Measurements from ENCODE around the gene ABHD18.
"Not testable (repeated sequence)": the region's sequence is repeated elsewhere in the genome, so short reads cannot be mapped to it uniquely, and the experiment has no call there.

Gene ABHD18

DNA sequence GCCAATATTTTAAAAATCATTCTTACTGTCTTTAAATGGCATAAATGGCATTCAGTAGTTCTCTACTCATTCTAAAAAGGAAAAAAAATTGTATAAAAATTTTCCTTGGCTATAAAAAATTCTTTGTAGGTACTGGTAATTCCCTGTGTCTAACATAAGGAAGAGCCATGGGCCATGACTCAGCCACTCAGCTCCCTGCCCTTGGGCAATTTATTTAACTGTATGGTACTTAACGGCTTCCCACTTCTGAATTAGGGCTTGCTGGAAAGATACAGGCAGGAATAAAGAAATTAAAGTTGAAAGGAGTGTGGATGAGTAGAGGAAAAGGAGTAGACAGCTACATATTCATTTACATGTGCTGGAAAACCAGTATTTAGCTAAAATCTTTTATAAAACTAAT is 30.6 kb downstream of the ABHD18 start:
- DNase-seq = no peak

DNA sequence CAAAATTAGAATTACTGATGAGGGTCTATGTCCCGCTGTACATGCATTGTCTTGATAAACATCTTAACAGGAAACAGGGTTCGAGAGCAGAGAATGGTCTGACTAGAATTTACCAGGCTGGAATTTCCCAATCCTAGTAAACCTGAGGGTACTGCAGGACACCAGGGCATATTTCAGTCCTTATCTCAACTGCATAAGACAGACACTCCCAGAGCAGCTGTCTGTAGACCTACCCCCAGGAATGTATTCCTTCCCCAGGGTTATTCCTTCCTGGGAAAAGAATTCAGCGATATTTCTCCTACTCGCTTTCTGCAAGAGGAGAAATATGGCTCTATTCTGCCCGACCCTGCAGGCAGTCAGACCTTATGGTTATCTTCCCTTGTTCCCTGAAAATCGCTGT is 31.3 kb downstream of the ABHD18 start:
- not testable (repeated sequence) for DNase-seq

DNA sequence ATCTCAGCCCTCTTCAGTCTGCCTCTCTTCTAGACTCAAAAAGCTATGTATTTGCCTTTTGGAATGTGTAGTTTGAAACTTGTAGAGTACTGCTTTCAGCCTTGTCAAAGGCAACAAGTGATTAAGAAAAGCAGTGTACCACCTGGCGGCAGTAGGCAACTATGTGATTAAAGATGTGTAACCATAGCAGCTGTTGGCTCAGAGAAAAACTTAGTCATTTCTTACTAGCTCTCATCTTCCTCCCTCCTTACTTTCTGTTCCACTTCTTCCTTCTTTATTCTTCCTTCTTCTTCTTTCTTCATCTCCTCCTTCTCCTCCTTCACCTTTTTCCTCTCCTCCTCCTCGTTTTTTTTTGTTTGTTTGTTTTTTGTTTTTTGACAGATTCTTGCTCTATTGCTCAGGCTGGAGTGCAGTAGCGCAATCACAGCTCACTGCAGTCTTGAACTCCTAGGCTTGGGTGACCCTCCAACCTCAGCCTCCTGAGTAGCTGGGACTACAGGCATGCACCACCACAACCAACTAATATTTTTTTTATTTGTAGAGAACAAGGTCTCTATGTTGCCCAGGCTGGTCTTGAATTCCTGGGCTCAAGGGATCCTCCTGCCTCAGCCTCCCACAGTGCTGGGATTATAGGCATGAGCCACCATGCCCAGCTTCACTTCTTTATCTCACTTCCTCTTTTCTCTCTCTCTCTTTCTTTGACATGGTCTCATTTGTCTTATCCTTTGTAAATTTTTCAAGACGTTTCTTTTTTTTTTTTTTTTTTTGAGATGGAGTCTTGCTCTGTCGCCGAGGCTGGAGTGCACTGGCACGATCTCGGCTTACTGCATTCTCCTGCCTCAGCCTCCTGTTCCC is 32.6 kb downstream of the ABHD18 start:
- DNase-seq = no peak

- DNase-seq = no peak
Observed at GRCh38 chr4:128006592-128006991, 41.4 kb downstream of the ABHD18 start.

DNA sequence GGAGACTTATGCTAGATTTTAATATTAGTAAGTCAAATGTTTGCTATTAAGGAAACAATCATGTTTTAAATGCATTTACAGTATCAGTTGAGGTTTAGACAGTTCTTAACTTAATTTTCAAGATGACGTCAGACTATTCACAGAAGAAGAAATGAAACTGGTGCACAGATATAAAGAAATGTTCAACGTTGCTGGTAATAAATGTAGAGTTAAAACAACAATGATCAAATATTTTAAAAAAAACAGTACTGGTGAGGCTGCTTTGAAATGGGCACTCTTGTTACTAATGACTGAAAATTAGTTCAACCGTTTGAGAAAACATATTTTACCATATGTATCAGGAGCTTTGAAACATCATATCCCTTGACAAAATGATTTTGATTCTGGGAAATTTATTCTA is 44.2 kb downstream of the ABHD18 start:
- no peak for DNase-seq

DNA sequence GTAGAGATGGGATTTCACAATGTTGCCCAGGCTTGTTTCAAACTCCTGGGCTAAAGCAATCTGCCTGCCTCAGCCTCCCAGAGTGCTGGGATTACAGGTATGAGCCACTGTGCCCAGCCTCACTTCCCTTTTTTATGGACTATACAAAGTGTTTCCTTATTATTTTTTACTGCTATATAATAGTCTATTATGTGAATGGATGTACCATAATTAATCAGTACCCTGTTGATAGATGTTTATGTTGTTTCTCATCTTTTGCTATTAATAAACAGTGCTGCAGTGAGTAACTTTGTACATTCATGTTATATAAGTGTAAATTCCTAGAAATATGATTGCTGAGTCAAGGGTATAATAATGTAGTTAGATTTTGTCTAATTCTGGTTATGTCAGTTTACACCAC is 60.1 kb downstream of the ABHD18 start:
- DNase-seq = no peak

GRCh38 chr4:128029907-128030306 is 64.7 kb downstream of the ABHD18 start:
- no peak for DNase-seq

- DNase-seq = no peak
Observed at GRCh38 chr4:128031756-128032384, 66.7 kb downstream of the ABHD18 start.

DNA sequence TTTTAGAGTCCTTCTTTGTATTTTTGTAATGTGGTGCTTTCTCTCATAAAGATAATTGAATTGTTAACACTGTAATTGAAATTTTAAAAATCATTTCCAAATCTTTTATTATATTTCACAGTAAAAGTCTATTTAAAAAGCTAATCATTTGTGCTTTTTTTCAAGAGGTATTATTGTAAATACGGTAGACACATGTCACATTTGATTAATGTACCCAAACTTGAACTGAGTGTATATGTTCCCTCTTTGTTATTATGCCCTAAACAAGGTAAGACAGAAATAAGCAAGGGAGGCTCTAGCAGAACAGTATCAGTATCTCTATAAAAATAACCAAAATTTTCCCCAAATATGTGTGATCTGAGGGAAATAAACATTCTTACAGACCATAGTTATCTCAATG is 74.4 kb downstream of the ABHD18 start:
- DNase-seq = no peak

DNA sequence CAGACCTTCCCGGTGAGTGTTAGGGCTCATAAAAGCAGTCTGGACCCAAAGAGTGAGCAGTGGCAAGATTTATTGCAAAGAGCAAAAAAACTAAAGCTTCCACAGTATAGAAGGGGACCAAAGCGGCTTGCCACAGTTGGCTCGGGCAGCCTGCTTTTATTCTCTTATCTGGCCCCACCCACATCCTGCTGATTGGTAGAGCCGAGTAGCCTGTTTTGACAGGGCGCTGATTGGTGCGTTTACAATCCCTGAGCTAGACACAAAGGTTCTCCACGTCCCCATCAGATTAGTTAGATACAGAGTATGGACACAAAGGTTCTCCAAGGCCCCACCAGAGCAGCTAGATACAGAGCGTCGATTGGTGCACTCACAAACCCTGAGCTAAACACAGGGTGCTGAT is 81.8 kb downstream of the ABHD18 start:
- DNase-seq = not testable (repeated sequence)

DNA sequence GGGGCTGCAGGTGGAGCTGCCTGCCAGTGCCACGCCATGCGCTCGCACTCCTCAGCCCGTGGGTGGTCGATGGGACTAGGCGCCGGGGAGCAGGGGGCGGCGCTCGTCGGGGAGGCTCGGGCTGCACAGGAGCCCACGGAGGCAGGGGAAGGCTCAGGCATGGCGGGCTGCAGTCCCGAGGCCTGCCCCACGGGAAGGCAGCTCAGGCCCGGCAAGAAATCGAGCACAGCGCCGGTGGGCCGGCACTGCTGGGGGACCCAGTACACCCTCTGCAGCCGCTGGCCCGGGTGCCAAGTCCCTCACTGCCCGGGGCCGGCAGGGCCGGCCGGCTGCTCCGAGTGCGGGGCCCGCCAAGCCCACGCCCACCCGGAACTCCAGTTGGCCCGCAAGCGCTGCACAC is 82.3 kb downstream of the ABHD18 start:
- DNase-seq = not testable (repeated sequence)

DNA sequence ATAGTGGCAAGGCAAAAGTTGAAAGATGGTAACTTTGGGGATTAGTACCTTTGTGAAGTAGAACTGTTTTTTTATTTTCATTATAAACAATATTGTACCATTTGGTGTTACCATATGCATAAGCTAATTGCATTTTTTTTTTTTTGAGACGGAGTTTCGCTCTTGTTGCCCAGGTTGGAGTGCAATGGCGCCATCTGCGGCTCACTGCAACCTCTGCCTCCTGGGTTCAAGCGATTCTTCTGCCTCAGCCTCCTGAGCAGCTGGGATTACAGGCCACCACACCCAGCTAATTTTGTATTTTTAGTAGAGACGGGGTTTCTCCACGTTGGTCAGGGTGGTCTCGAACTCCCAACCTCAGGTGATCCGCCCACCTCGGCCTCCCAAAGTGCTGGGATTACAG is 86.0 kb downstream of the ABHD18 start:
- DNase-seq = not testable (repeated sequence)

DNA sequence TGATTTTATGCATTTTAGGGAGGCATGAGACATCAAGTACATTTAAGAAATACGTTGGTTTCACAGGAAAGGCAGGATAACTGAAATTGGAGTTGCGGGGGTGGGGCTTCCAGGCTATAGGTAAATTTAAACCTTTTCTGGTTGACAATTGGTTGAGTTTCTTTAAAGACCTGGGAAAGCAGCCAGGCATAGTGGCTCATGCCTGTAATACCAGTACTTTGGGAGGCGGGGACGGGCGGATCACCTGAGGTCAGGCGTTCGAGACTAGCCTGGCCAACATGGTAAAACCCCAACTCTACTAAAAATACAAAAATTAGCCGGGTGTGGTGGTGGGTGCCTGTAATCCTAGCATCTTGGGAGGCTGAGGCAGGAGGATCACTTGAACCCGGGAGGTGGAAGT is 89.7 kb downstream of the ABHD18 start:
- not testable (repeated sequence) for DNase-seq

DNA sequence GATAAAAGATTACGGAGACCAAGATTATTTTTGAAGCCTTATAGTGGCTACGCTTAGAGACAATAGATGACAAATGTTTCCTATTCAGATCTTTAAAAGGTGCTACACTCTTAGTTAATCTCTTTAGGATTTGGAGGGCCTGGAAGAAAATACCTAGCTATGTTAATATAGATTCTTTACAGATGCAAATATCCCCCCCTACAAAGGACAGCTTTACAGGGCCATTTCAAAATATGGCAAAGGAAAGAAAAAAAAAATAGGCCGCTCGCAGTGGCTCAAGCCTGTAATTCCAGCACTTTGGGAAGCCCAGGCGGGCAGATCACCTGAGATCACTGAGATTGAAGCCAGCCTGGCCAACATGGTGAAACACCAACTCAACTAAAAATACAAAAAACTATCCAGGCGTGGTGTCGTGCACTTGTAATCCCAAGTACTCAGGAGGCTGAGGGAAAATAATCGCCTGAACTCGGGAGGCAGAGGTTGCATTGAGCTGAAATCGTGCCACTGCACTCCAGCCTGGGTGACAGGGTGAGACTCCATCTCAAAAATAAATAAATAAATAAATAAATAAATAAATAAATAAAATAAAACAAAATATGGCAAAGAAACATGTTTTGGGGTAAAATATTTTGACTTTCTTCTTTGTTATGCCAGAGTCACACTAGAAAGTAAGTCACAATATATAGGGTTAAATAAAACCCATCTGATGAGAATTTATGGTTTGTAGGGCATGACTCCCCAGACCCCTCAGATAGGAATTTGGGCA is 90.4 kb downstream of the ABHD18 start:
- DNase-seq = not testable (repeated sequence)

DNA sequence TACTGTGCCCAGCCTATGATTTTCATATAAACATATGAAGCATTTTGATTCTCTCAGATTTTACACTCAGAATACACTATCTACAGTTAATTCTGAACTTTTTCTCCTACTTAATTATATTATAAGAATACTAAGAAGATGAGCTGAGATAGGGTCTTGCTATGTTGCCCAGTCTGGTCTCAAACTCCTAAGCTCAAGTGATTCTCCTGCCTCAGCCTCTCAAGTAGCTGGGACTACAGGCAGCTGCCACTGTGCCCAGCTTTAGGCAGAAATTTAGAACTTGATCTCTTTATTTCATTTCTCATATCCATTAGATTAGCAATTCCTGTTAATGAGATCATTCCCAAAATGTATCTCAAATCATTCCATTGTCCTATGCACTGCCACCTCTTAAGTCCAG is 91.2 kb downstream of the ABHD18 start:
- DNase-seq = no peak

GRCh38 chr4:128060121-128060698 is 95.0 kb downstream of the ABHD18 start:
- DNase-seq = no peak

DNA sequence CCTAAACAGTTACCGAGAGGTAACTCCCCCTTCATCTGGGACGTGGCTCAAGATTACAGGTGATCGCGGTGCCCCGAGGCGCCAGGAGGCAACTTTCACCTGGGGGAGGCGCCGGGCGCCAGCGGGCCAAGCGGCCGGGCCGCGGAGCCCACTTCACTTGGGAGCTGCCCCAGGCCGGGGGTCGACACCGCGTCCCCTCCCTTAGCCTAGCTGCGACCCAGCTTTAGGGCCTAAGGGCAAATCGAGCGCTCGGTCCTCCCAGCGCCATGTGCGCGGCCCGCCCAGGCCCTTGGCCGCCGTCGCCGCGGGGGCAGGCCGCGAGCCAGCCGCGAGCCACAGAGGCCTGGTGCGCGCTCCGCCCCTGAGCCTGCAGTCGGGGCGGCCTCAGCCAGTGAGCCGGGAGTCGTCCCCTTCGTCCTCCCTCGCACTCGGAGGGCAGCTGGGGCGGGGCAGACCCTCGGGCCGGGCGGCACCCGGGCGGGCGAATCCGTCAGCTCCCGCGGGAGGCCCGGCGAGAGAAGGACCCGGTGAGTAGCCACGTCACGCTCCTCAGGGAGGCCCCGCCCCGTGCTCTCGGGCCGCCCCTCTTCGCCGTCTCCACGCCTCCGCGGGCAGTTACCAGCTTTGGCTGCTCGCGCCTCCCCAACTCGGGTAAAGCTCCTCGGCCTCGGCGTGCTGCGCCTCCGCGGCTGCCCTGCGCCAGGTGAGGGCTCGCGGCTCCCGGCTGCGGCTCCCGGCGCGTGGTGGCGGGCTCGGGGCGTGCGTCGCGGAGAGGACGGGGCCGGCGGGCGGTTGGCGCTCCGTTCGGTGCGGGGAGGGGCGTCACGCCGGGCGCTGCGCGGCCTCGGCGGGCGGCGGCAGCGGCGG is 95.7 kb downstream of the ABHD18 start, which contains the start of gene LARP1B:
TSS of gene LARP1B (plus strand) at position 614 of the 867 bp plus-strand sequence. CDS start 13,640 bp downstream, outside the sequence.
- peak; percentile 95 for DNase-seq

DNA sequence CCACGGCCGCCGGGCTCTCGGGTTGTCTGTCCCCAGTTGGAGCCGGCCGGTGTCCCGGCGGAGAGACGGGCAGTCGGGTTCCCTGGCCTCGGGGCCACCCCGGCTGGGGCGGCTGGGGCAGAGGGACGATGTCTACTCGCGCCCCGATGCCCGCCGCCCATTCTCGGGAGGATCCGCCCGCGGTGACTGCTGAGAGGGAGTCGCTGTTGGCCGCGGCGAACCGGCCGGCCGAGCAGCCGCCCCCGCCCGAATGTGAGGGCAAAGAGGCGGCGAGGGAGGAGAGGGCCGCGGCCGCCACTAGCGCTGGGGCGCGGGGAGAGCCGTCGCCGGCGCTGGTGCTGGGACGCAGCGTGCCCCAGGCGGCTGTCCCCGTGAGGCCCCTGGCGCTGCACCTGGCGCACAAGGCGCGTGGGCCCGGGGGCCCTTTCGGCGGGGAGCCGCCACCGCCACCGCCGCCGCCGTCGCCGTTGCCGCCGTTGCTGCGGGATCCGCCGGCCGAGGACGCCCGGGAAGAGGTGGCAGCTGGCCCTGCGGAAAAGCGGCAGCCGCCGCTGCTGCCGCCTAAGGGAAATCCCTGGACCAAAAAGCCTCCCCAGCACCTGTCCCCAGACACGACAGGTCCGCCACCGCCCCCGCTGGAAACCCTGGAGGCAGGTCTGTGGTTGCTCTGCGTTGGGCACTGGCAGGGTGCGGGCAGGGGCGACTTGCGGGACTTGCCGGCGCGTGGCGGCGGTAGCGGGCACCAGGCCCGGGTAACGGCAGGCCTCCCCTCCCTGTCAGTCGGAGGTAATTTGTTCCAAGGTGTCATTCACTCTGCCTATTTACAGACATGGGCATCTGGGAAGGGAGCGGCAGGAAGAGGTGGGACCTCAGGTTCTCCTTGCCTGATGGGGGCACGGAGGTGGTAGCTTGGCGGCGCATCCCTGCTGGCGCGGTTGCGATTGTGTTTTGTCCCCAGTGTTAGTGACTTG is 96.6 kb downstream of the ABHD18 start:
- peak; percentile 63 for DNase-seq

DNA sequence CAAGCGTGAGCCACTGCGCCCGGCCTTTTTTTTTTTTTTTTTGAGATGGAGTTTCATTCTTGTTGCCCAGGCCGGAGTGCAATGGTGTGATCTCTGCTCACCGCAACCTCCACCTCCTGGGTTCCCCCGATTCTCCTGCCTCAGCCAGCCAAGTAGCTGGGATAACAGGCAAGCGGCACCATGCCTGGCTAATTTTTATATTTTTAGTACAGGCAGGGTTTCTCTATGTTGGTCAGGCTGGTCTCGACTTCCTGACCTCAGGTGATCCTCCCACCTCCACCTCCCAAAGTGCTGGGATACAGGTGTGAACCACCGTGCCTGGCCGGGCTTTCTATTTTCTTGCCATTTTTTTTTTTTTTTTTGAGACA is 101.2 kb downstream of the ABHD18 start:
- not testable (repeated sequence) for DNase-seq

- no peak for DNase-seq
Observed at GRCh38 chr4:128068918-128069317, 103.7 kb downstream of the ABHD18 start.

DNA sequence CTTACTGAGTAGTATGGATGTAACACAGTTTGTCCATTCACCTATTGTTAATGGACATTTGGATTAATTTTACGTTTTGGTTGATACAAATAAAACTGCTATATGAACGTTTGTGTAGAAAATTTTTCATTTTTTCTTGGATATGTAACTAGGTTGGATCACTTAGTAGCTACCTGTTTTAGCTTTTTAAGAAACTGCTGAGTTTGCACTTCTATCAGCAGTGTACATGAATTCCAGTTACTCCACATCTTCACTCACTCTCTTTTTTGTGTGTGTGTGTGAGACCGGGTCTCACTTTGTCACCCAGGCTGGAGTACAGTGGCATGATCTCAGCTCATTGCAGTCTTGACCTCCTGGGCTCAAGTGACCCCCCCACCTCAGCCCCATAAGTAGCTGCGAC is 111.3 kb downstream of the ABHD18 start:
- no peak for DNase-seq

Data from activated CD8-positive, alpha-beta memory T cell treated with anti-CD3 and anti-CD28 coated beads, Interleukin-2, amount 50 U/mL, for 4 hours (primary cell).